HepG2 (cell line): Measurements from ENCODE around the gene SNX13. TPM values are rescaled to one million over a fixed set of nuclear protein-coding genes. Genes with fewer than 3 reads are reported as not detected.

ENCODE experiments used
- ATAC-seq: fragments of 200-7000 bp; cut with Tn5 transposase; 3 replicates; pipeline ENCODE4 v1.9.1; 2020; ENCODE audit warnings: mild to moderate bottlenecking, moderate library complexity
- BruUV-seq: library from RNA; stranded (reverse); fragments of 400-500 nt; replicated peaks from 2 replicates; lab custom pipeline; 2021; lab: Mats Ljungman, UMichigan
- CTCF ChIA-PET: fragments of 300-600 bp; formaldehyde crosslinking; extraction: SDS; loops from one replicate; lab custom pipeline; 2021; ENCODE audit warnings: low total read pairs, inconsistent platforms, low intra/inter-chr PET ratio; lab: Yijun Ruan, JAX
- POLR2A ChIA-PET: fragments of 350-600 bp; sonication (Branson Sonifier 250); formaldehyde crosslinking; loops from one replicate; lab custom pipeline; 2020; ENCODE audit warnings: antibody characterized with exemption, inconsistent platforms; lab: Yijun Ruan, JAX
- DNase-seq: peaks from one replicate; pipeline ENCODE4 v3.0.0-alpha.2; 2015; ENCODE audit warnings: low spot score
- FAIRE-seq: peaks from 3 replicates; lab custom pipeline; 2011; peaks lifted over from hg19 to GRCh38; lab: Jason Lieb, UNC
- H2AFZ ChIP-seq: one replicate; pipeline ENCODE4 v1.6.1; 2011; ENCODE audit warnings: low read length, inconsistent platforms
- H3K27ac ChIP-seq: fragments of 300-600 bp; 3 replicates; pipeline ENCODE4 v1.8.0; 2011; ENCODE audit warnings: mixed run types, mild to moderate bottlenecking, mixed read lengths, low read length, inconsistent platforms; ENCODE audit not compliant: insufficient read depth; ENCODE audit errors: extremely low read length
- H3K27me3 ChIP-seq, 2 experiments: fragments of 200-600 bp in 1 of 2; 2 replicates in 1 of 2; 3 replicates in 1 of 2; pipeline versions ENCODE4 v1.6.0 to v1.8.0; 2011; ENCODE audit warnings: low read length in 2 of 2, mild to moderate bottlenecking in 2 of 2, moderate library complexity in 2 of 2, inconsistent platforms in 1 of 2; ENCODE audit not compliant: insufficient read depth in 2 of 2, control insufficient read depth in 1 of 2
- H3K36me3 ChIP-seq, 2 experiments: fragments of 200-600 bp in 1 of 2; replicated peaks in 1 of 2; 2 replicates in 1 of 2; 3 replicates in 1 of 2; pipeline versions ENCODE4 v1.5.1 to v1.8.0; 2011; ENCODE audit warnings: low read length in 2 of 2, inconsistent platforms in 1 of 2; ENCODE audit not compliant: insufficient read depth in 2 of 2, control insufficient read depth in 1 of 2
- H3K4me1 ChIP-seq: 2 replicates; pipeline ENCODE4 v1.5.1; 2012; ENCODE audit warnings: low read length, inconsistent platforms; ENCODE audit not compliant: insufficient read depth
- H3K4me2 ChIP-seq: 2 replicates; pipeline ENCODE4 v1.6.0; 2011; ENCODE audit warnings: low read depth, low read length, inconsistent platforms
- H3K4me3 ChIP-seq, 3 experiments: fragments of 200-600 bp in 1 of 3; sonication (generic), shearing (Covaris generic) in 1 of 3; replicated peaks in 1 of 3; 2 replicates each; pipeline ENCODE4 v1.5.1; 2011 to 2016; ENCODE audit warnings: low read length in 3 of 3, inconsistent platforms in 2 of 3, low read depth in 2 of 3, mild to moderate bottlenecking in 2 of 3, control low read depth in 1 of 3, mixed read lengths in 1 of 3; ENCODE audit not compliant: insufficient read depth in 1 of 3
- H3K79me2 ChIP-seq: one replicate; pipeline ENCODE4 v1.6.1; 2011; ENCODE audit warnings: low read length, inconsistent platforms; ENCODE audit not compliant: insufficient read depth
- H3K9ac ChIP-seq: 2 replicates; pipeline ENCODE4 v1.6.0; 2011; ENCODE audit warnings: mild to moderate bottlenecking, low read depth, low read length, inconsistent platforms; ENCODE audit not compliant: insufficient read depth
- H3K9me3 ChIP-seq: 2 replicates; pipeline ENCODE4 v1.5.1; 2012; ENCODE audit warnings: mild to moderate bottlenecking, low read length
- H4K20me1 ChIP-seq: 2 replicates; pipeline ENCODE4 v1.6.0; 2011; ENCODE audit warnings: inconsistent platforms, mild to moderate bottlenecking, low read length, moderate library complexity; ENCODE audit not compliant: insufficient read depth
- ARID5B ChIP-seq: IDR thresholded peaks from 2 replicates; pipeline ENCODE4 v1.4.0; 2020; ENCODE audit warnings: mild to moderate bottlenecking, missing genetic modification reagents
- GFI1 ChIP-seq: sonication (generic); formaldehyde crosslinking; IDR thresholded peaks from 2 replicates; pipeline ENCODE4 v1.5.0; 2020; ENCODE audit warnings: missing genetic modification reagents, mild to moderate bottlenecking, borderline replicate concordance
- GZF1 ChIP-seq: sonication (generic); formaldehyde crosslinking; IDR thresholded peaks from 2 replicates; pipeline ENCODE4 v1.5.1; 2020; ENCODE audit warnings: mild to moderate bottlenecking, missing genetic modification reagents
- MBNL3 ChIP-seq: fragments of 250-450 bp; sonication (Bioruptor Pico); conservative IDR thresholded peaks from 2 replicates; pipeline ENCODE4 v1.8.0; 2022; ENCODE audit warnings: mild to moderate bottlenecking, inconsistent platforms
- SRY ChIP-seq: sonication (generic); formaldehyde crosslinking; IDR thresholded peaks from 2 replicates; pipeline ENCODE4 v1.8.0; 2022; ENCODE audit warnings: mild to moderate bottlenecking, missing genetic modification reagents
- TEAD3 ChIP-seq: optimal IDR thresholded peaks from 2 replicates; pipeline ENCODE3; 2016; ENCODE audit warnings: borderline replicate concordance
- ZC3H13 ChIP-seq: sonication (generic); formaldehyde crosslinking; IDR thresholded peaks from 2 replicates; pipeline ENCODE4 v1.8.1; 2023; ENCODE audit warnings: mild to moderate bottlenecking, missing genetic modification reagents, moderate library complexity
- ZNF276 ChIP-seq: sonication (generic); formaldehyde crosslinking; IDR thresholded peaks from 2 replicates; pipeline ENCODE4 v1.4.0; 2020; ENCODE audit warnings: mild to moderate bottlenecking, low read depth, missing genetic modification reagents
- ZNF766 ChIP-seq: sonication (generic); formaldehyde crosslinking; IDR thresholded peaks from 2 replicates; pipeline ENCODE4 v1.5.0; 2020; ENCODE audit warnings: missing genetic modification reagents, borderline replicate concordance
- WGBS: methylation state at CpG from one replicate; pipeline ENCODE4 v1.1.6; 2017; ENCODE audit warnings: low lambda C conversion rate; 5-methylcytosine and 5-hydroxymethylcytosine counted together
- in situ Hi-C: cut with HindIII; loops from 2 replicates; pipeline ENCODE4 v1.10.0; 2017; ENCODE audit warnings: low pct_unique_long_range_greater_than_20kb; ENCODE audit not compliant: extremely low pct_ligation_motif_present
- intact Hi-C: fragments of 100-400 bp; cut with micrococcal nuclease; formaldehyde crosslinking; loops from one replicate; pipeline ENCODE4 v1.10.0; 2022; ENCODE audit not compliant: unreplicated experiment
- polyA plus RNA-seq, 8 experiments: library from polyadenylated mRNA; depleted of rRNA in 3 of 8; stranded (reverse) in 7 of 8; unstranded in 1 of 8; fragments of >200 nt; fragmentation: Illumina TruSeq in 4 of 8; extraction: Trizol in 4 of 8; gene quantifications; 2 replicates each; pipeline versions ENCODE4 v1.2.1 to v1.2.3, GENCODE V29; 2011 to 2016; ENCODE audit warnings: low read depth in 4 of 8, missing spikeins in 1 of 8, mixed read lengths in 1 of 8; ENCODE audit not compliant: insufficient read depth in 1 of 8
- total RNA-seq, 5 experiments: library from RNA; depleted of rRNA; stranded (reverse); fragments of >200 nt; fragmentation: Illumina TruSeq; extraction: Trizol; gene quantifications; 2 replicates each; pipeline ENCODE4 v1.2.3, GENCODE V29; 2016; ENCODE audit warnings: low read depth in 1 of 5

SNX13 gene
- total and polyA plus RNA-seq, 2 of the 13 experiments (the other 11 are each of a cell fraction or from before 2014, with no cell fraction given) = 14.3 to 32.3 TPM

- no TSS peak for BruUV-seq
- intact Hi-C loops (loop anchor here (1.0 to 10.0 kb wide), 4 partner anchors 94 to 550 kb away; no protein-coding TSS in a partner anchor), in situ Hi-C loops (loop anchor here (10.0 kb wide), 1 partner anchor 554 kb away; no protein-coding TSS in a partner anchor)
- H3K4me1 ChIP-seq = peaks cover 20% of the 10 kb centered on the region
- POLR2A ChIA-PET = no interaction called here
- WGBS = 58% methylated on average over 4 of the region's 4 CpGs
- no peak for FAIRE-seq
- no peak for DNase-seq
- CTCF ChIA-PET = interaction anchor here (2.0 kb wide), 1 partner anchor 575 kb away, joined by 9 read pairs; no protein-coding TSS in a partner anchor
- no peaks in the 10 kb centered on the region for H3K79me2 ChIP-seq
- H3K9ac ChIP-seq = no peak overlapping the region
- no peaks in the 10 kb centered on the region for H3K9me3 ChIP-seq
- H3K4me2 ChIP-seq = no peak overlapping the region
- no peaks in the 10 kb centered on the region for H3K27me3 ChIP-seq
- TF ChIP-seq MBNL3 (CRISPR knock-in tag) (no peak), ZNF276 (CRISPR knock-in tag) (no peak), GZF1 (CRISPR knock-in tag) (no peak)
- ATAC-seq = no peak
- H3K27ac ChIP-seq = no peak overlapping the region
- no peaks in the 10 kb centered on the region for H3K36me3 ChIP-seq
- H4K20me1 ChIP-seq = no peaks in the 10 kb centered on the region; the same call in 1 of the 2 replicates
- no peak overlapping the region for H2AFZ ChIP-seq
- no peak overlapping the region for H3K4me3 ChIP-seq
These were observed 169.5 kb downstream of the SNX13 start for GRCh38 chr7:17770710-17771375.

- peak; percentile 94 for FAIRE-seq
- TF ChIP-seq SRY (no peak), GFI1 (CRISPR knock-in tag) (no peak), ZNF766 (CRISPR knock-in tag) (no peak), TEAD3 (peak; percentile 23), ZC3H13 (CRISPR knock-in tag) (no peak), ARID5B (CRISPR knock-in tag) (no peak)
These were observed 170.4 kb downstream of the SNX13 start for GRCh38 chr7:17769918-17770317.

More at GRCh38 chr7:17769918-17770317, 170.4 kb downstream of the SNX13 start:
- Histone ChIP-seq H3K9ac (no peak overlapping the region), H3K27ac (no peak overlapping the region), H3K4me3 (no peak overlapping the region), H3K9me3 (no peaks in the 10 kb centered on the region), H2AFZ (no peak overlapping the region), H4K20me1 (no peaks in the 10 kb centered on the region; the same call in 1 of the 2 replicates), H3K4me1 (peaks cover 20% of the 10 kb centered on the region), H3K79me2 (no peaks in the 10 kb centered on the region), H3K27me3 (no peaks in the 10 kb centered on the region), H3K36me3 (no peaks in the 10 kb centered on the region), H3K4me2 (no peak overlapping the region)
- ChIA-PET POLR2A (no interaction called here), CTCF (interaction anchor here (0.6 to 2.0 kb wide), 4 partner anchors 165 to 1154 kb away, joined by 3 to 9 read pairs (median 3); no protein-coding TSS in a partner anchor)
- no TSS peak for BruUV-seq
- DNase-seq (peak; percentile 69), ATAC-seq (peak; percentile 83)
- in situ Hi-C loops (loop anchor here (10.0 kb wide), 1 partner anchor 555 kb away; no protein-coding TSS in a partner anchor), intact Hi-C loops (loop anchor here (1.0 to 10.0 kb wide), 6 partner anchors 89 to 575 kb away; no protein-coding TSS in a partner anchor)
- WGBS = 1% methylated on average over 2 of the region's 2 CpGs
